ENCODE measurements around the gene VGLL4. TPM values are rescaled to one million over a fixed set of nuclear protein-coding genes. Genes with fewer than 3 reads are reported as not detected.

Gene VGLL4
- total RNA-seq, 1 donor from 2014 or later: 75.6 TPM

DNA sequence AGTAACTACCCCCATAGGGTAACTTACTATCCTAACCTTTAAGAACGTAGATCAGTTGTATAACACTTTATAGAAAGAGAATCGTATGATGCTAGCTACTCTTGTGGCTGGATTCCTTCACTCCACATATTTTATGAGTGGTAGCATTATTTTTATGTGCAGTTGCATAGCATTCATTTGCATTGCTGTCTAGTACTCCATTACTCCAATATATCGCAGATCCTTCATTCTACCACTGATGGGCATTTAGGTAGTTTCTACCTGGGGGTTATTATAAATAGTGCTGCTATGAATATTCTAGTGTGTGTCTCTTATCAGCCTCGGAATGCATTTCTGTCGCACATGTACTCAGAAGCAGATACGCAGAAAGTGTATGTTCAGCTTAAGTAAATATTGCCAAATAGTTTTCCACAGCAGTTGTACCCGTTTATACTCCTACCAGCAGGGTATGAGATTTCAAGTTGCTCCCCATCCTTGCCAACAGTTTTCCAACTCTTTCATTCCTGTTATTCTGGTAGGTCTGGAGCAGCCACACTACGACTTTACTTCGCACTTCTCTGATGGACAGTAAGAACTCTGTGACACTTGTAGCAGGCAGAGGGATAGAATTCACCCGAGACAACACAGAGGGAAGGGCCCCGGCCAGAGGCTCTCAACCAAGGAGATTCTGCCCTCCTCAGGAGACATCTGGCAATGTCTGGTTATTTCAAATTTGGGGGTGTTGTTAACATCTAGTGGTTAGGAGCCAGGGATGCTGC is 9.8 kb upstream of the VGLL4 start:
- DNase-seq: no peak

DNA sequence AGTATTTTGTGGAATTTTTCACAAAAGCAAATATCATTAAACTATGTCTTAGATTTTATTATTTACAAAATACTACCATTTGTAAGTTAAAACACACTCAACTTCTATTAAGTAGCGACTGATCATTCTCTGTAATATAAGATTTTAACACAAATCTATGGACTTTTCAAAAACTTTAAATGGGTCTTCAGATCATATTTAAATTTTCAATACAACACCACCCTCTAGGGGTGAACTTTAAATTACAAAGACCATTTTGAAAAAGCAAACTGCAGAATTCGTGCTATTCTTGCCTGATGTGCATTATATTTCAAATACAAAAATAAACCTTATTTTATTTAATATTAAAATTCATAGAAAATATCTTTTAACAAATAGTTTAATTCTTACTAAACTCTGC is 8.2 kb upstream of the VGLL4 start:
- DNase-seq: peak; percentile 78

DNA sequence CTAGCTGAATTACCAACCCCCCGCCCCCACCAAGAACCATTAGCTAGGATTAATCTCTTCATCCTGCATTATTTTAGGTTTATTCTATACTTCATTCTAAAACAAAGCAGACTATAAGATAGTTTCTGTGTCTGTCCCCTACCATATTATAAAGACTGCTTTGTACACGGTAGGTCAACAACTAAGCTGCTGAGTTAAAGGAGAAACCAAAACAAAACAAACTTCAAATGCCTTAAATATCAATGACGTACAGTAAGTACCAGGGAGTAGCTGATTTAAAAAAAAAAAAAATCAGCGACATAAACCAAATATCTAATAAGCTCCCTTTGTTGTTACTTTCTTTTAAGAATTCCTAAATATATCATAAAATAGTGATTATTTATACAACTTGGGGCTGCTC is 7.8 kb upstream of the VGLL4 start:
- DNase-seq: no peak

DNA sequence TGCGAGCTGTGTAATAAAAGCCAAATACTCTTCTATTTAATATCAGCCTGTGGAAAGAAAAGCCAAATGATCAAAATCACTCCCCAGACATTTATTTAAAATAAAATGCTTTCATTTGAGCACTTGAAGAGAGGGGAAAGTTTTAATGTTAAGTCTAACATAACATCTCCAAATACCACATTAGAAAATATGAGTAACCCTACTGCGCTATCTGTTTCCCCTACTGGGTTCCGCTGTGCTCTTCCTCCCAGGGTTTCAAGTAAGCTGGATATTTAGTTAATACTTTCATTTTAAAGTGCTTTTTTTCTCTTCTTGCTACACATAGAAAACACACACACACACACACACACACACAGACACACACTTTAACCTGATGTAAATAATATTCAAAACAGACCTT is 6.7 kb upstream of the VGLL4 start:
- no peak for DNase-seq

DNA sequence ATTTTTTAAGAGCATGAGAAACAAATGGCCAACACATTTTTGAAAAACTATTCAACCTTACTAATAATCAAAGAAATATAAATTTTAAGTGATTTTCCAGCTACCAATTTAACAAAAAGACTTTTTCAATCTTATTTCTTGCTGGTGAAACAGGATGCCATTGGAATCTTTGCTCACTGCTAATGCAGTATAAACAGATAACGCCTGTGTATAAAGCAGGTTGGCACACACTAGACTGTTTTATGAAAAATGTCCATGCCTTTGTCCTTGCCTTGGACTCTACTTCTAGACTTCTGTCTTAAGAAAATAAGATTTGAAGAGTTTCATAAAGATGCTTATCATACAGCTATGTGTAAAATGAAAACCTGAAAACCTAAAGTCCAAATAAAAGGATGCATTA is 5.0 kb upstream of the VGLL4 start:
- no peak for DNase-seq

DNA sequence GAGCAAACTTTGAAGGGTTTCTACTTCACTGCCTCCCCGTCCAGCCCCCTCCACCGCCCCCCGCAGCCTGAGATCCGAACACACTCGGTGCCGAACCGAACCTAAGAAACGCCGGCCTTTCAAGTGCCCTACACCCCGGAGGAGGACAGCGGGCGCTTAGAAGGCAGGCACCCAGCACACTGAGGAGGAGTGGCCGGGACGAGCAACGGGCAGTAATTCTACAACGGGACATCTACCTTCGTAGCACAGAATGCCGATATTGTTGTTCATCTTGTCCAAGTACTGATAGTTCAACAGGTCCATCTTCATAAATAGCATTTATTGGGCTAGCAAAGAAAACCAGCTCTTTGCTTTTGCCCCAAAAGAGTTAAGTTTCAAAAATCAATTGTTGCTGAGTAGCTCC is 513 bp downstream of the VGLL4 start:
- peak; percentile 71 for DNase-seq

DNA sequence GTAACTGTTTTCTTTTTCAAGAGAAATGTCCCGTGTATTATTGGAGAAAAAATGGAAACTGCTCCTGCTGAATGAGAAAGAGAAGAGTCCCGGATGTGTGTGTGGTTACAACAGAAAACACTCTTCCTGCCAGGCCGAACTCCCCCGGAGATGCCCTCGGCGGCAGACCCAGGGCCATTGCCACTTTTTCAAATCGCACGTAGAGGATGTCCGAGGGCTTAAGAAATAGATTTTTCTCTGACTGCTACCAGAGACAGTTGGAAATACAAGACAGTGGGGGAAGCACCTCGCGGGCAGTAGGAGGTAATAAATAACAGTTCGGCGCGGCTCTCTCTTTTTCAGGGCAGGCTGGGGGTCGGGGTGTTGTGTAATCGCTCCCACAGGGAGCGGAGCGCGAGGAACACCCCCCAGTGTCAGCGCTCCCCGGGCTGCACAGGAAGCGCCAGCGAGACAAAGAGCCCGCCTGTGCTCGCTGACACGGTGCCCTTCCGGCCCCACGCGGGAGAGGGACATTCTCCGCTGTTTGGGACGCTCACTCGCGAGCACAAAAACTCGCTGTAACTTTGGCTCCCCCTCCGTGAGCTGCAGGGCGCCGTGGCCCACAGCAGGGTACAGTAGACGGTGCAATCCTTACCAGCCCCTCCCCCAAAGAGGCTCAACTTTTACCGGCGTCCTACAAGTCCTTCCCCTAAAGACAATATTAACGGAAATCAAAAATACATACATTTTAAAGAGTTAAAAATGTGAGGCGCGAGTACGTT is 1.1 kb downstream of the VGLL4 start:
- peak; percentile 89 for DNase-seq

DNA sequence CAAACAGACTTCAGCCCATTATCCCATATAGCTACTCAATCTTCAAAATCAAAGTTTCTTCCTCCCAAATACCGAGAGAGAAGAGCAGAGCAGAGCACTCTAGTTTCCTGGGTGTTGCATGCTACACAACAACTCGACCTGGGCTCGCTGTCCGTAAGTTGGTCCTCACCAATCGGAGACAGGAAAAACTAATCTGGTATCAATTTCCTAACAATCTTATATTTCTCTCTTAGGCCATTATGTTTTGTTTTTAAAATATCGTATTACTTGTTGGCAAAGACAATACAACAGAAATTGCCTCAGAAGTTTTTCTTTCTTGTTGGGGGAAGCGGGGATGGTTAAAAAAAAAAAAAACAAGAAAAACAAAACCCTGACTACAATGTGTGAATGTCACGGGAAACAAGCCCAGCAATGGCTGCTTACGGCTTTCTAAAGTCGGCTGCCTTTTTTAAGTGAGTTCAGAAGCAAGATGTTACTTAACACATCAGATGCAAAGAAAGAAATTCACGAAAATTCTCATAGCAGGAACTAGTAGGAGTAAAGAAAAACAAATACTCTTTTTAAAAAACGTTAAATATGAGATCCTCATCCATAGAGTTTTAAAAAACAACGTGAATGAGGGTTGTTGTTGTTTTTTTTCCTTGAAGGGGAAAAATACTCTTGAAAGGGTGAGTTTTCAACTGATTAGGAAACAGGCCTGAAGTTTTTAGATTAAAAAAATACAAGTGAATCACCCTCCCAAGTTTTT is 1.9 kb downstream of the VGLL4 start:
- peak; percentile 80 for DNase-seq

DNA sequence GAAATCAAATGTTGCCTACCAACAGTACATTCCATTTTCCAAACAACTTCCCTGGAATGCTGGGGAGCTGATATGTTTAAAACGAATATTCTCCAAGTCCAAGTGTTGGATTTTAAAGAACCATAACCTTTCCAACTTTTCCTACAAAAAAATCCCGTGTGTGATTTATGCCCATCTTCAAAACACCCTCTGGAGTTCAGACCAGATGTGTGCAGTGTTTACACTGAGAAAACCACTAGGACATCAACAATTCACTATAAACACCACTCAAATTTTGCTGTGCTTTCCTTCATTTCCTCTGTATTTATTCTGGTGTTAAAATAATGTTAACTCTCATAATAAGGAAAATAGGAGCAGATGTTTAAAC is 2.4 kb downstream of the VGLL4 start:
- DNase-seq: no peak

DNA sequence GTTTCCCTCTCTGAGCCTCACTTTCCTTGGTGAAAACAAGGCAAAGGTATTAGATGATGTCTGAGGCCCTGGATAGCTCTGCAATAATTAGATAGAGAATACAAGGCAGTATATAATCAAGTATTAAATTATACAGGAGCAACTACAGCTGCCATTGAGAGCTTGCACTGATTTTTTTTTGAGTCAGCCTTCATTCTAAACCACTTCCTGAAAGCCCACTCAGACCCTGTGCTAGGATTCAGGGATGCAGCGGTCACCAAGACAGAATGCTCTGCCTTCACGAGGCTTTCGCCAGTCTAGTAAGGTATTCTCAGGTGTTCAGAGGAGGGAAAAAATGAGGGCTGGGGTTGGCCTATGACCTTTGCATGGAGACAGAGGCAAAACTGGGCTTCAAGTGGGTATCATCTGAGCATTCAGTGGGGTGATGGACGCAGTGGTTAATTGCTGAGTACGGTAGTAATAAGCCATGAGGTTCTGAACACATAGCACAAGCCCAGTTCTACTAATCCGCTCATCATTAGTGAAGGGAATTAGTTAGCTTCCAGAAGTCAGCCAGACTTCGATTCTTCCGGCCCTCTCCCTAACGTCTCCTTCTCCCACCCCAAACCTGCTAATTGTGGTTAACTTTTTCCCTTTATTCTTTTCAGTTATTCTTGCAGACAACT is 3.6 kb downstream of the VGLL4 start:
- DNase-seq: no peak

DNA sequence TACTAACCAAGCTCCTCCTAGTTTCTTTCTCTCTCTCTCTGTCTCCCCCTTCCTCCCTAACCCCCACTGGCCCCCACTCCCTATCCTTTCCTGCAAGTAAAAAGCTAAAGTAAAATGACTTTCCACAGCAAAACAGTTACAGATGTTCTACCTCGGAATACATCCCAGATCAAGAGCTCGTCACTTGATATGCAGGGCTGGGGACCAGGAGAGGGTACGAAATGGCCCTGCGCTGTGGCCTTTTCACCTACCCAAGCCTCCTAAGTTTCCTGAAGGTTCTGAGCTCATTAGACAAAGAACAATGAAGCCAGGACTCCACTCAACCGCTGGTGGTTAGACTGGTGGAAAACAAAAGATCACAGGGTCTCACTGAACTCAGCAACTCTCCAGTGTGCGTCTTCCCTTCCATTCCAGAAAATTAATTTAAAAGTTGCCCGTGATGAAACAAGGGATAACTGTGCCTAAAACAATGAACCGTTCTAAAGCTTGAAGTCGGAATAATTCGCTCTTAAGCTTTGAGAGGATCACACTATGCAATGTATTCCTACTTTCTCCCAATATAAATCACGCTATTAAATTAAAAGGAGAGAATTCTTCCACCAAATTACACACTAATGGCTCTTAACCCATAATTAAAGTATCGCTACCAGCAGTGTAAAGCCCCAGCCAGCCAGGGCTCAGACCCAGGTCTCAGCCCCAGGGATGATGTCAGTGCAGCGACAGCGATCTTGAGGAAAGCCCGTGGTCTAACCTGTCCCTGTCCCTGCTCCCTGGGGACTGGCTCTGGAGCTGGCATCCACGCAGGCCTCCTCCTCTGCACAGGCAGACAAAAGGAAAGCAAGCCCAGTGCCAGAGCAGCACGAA is 5.0 kb downstream of the VGLL4 start:
- DNase-seq: peak; percentile 50

DNA sequence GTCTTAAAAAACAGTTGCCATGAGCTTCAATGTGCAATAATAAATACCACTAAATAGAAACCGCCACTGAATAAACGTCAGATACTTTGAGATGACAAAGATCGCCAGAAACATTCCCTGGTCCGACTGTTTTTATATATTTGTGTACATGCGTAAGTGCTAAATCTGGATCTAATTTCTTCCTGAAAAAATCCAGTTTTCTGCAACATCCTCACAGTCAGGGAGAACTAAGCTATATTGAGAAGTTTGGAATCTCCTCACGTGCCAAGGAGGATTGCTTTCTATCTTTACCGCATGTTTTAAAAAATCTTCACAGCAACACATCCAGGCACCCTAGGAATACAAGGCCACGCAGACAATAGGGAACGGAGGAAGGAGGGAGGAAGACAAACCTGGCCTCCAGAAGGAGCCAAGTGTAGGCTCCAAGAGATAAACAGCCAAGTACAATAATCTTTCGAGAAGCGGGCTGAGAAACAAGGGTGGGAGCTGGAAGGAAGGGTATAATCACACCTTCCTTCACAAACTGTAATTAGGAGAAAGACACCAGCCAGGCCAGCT is 5.7 kb downstream of the VGLL4 start:
- DNase-seq: peak; percentile 66

DNA sequence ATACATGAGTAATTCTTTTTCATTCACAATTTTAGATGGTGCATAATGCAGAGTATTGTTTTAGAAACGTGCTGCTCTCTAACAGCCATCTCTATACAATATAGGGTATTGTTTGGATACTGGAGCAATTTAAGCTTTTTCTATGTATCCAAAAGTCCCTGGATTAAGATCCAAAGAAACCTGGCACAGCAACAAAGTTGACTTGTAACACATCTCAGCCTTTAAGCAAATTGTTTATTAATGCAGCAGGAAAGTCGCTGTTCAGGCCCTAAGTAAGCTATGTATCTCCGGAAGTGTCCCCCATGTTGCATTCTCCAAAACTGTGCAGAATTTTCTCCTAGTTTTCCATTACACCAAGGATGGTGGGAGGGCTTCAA is 7.3 kb downstream of the VGLL4 start:
- peak; percentile 66 for DNase-seq

DNA sequence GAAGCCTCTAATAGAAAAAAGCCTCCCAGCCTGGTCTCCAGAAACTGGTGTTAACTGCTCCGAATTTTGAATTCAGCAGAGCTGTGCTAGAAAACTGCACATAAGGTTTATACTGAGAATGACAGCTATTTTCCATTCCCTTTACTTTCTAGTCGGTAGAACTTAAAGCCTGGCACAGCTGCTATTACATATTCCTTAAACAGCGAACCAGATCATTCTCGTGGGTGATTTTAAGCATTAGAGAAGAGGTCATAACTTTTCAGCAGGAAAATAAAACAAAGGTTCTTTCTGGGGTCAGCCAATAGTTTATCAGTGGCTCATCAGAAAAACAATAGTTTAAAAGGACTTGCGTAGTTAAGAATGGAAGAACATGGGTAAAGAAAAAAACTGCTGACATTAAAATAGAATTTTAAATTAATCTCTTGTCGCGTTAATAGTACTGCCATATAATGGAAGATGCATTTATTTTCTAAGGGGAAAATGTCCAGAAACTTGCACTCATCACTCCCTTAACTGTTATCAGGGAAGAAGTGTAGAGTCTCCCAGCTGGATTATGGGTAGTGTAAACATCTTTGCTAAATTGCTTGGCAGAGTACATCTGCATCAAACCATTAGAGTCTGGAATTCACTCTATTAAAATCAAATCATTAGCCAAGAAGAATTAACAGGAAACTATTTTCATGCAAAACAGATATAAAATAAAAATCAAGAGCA is 7.9 kb downstream of the VGLL4 start:
- DNase-seq: peak; percentile 58

DNA sequence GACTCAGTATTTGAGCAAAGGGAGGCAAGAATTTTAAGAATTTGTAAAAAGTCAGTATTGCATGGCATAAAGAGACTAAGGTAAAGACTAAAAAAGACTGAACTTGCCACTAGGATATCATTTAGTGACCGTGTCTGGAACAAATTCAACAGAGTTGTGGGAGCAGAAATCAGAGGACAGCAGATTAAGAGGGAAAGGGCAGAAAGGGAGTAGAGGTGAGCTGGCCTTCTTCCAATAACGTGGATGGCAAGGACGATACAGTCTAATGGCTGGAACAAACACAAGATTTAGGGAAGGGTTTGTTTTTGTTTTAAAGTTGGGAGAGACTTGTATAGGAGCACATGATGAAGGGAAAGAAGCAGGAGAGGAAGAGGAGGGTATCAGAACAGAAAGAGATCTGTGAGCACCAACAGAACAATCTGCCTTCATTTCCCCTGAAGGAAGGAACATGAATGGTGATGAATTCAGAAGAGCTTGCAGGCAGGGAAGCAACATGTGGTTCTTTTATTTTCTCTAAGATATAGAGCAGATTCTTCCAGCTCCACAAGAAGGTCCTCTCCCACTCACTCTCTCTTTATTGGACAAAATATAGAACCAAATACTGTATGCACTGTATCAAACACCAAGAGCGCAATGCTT is 8.6 kb downstream of the VGLL4 start:
- DNase-seq: no peak

DNA sequence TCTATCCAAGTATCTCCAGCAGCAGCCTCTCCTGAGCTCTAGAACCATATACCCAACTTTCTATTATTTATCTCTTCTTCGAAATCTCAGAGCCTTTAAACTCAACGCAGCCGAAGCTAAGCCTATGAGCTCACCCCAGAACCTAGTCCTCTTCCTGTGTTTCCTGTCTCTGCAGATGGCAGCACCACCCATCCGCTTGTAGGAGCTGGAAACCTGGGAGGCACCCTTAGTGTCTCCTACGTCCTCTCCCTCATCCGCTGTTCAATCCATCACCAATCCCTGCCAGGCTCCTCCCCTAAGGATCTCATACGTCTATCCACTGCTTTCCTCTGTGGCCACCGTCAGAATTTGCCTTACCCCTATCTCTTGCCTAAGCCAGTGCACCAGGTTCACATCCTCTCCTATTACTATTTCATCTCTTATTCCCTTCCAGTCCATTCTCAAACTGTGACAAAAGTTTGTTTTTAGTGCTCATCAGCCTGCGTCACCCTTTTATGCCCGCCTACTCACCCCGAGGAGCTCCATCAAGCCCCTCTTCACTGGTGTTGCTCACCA is 9.6 kb downstream of the VGLL4 start:
- no peak for DNase-seq

DNA sequence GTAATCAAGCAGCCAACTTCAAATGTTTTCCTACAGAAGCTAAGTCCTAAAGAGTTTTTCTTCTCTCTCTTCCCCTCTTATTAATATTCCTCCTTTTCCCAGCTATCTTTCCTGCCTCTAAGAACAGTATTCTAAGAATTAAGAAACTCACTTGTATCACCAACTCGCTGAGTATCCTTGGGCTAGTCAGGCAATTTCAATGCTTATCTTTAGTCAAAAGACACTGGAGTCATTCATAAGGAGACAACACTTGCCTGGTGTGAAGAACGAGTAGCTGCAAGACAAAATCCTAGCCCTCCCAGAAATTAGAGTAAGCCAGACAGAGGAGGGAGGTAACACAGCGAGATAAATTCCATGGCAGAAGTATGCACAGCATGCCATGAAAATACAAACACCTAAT is 10.7 kb downstream of the VGLL4 start:
- no peak for DNase-seq

DNA sequence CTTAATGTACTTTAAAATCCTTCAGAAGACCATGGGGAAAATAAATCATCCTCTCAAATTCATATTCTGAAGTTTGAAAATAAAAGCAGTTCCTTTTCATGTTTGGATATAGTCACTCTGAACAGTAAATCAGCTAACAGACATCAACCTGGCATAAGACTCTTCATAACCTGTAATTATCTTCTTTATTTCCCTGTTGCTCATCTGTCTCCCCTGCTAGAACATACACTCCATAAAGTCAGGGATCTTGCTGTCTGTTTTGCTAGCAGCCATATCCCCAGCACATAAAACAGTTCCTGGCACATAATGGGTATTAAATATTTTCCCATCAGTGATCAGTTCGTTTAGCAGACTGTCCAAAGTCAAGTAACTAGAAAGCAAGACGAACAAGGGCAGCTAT is 11.2 kb downstream of the VGLL4 start:
- DNase-seq: no peak

DNA sequence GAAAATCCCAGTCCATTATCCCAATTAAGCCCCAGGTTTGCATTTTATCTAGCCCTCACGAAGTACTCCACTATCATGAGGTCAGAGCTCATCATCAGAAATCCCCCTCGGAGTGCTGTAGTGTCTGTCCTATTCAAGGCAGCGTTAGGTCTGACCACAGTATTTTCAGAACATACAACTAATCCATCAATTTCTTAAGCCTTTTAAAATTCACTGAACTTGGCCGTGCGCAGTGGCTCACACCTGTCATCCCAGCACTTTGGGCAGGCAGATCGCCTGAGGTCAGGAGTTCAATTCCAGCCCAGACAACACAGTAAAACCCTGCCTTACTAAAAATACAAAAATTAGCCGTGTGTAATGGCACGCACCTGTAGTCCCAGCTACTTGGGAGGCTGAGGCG is 11.9 kb downstream of the VGLL4 start:
- DNase-seq: no peak

DNA sequence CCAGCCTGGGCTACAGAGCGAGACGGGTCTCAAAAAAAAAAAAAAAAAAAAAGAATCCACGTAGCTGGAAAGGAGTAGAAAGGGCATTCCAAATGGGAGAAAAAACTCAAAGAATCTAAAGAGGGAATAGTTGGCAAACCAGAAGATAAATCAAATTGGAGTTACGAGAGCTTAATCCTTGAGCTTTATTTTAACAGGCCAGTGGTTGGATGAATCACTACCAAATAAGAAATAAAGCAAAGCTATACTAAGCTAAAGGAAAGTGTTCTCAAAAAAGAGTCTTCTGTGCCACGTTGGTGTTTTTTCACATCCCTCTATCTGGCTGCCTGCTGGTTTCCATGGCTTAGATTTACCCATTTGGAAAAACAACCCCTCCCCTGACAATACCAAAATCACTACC is 14.0 kb downstream of the VGLL4 start:
- DNase-seq: no peak

All from tongue (tissue), 2 donors.